ENCODE results near the gene KRTAP5-9.
"Not testable (repeated sequence)": the region's sequence is repeated elsewhere in the genome, so short reads cannot be mapped to it uniquely, and the experiment has no call there.

The KRTAP5-9 gene

GRCh38 chr11:71588822-71589545, 40.8 kb downstream of the KRTAP5-9 start:
- peak; percentile 61 for TF ChIP-seq CTCF (IDR thresholded peaks at IDR 0.05; ENCODE audit: insufficient read depth, low read length, poor library complexity, severe bottlenecking)

GRCh38 chr11:71589546-71589920, 41.3 kb downstream of the KRTAP5-9 start:
- DNase-seq (ENCODE audit: extremely low read depth, insufficient read length): not testable (repeated sequence)

More at GRCh38 chr11:71588822-71589545, 40.8 kb downstream of the KRTAP5-9 start:
- H3K4me3 ChIP-seq (replicated peaks; ENCODE audit: low read depth, low read length); DNase-seq (ENCODE audit: extremely low read depth, insufficient read length); H3K27me3 ChIP-seq (replicated peaks; ENCODE audit: control insufficient read depth, insufficient read depth, low read length); H3K36me3 ChIP-seq (ENCODE audit: control insufficient read depth, insufficient read depth, low read length): not testable (repeated sequence)

More at GRCh38 chr11:71589546-71589920, 41.3 kb downstream of the KRTAP5-9 start:
- not testable (repeated sequence) for H3K27me3 ChIP-seq (replicated peaks; ENCODE audit: control insufficient read depth, insufficient read depth, low read length); H3K36me3 ChIP-seq (ENCODE audit: control insufficient read depth, insufficient read depth, low read length); H3K4me3 ChIP-seq (replicated peaks; ENCODE audit: low read depth, low read length)

Data from GM06990 (cell line).